RPMI8226 (cell line): Measurements from ENCODE around the gene NLRP1.

Experiments used
- DNase-seq: peaks from one replicate; pipeline ENCODE4 v3.0.0-alpha.2; 2015

NLRP1 gene

GRCh38 chr17:5552841-5553240 is 31.5 kb downstream of the NLRP1 start:
- DNase-seq, result no peak

- DNase-seq, result no peak
Measured at GRCh38 chr17:5545051-5545987, 39.0 kb downstream of the NLRP1 start.

- DNase-seq, result no peak
Measured at GRCh38 chr17:5544115-5544514, 40.2 kb downstream of the NLRP1 start.

DNA sequence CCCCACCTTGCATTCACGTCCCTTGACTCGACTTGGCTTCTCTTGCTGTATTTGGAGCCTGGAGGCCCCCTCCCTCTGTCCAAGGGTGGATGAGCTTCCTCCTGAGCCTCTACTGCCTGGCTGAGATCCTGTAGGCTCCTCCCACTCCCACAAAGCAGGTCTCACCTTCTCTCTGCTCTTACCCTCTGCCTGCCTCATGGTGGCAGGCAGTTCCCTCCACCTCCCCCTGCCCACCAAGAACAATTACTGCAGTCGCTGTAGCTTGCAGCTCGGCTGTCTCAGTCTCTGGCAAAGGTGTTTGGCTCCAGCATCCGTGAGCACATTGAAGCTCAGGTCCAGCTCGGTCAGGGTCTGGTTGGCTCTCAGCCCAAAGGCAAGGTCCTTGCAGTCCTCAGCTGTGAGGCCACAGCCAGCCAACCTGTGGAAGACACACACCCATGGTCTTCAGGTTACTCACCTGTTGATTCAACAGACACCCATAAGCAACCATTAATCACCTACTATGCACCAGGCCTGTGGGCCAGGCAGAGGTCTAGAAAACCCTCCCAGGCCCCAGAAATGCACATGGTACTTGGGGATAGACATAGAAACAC is 42.6 kb downstream of the NLRP1 start:
- no peak for DNase-seq

GRCh38 chr17:5540321-5540720 is 44.0 kb downstream of the NLRP1 start:
- no peak for DNase-seq

DNA sequence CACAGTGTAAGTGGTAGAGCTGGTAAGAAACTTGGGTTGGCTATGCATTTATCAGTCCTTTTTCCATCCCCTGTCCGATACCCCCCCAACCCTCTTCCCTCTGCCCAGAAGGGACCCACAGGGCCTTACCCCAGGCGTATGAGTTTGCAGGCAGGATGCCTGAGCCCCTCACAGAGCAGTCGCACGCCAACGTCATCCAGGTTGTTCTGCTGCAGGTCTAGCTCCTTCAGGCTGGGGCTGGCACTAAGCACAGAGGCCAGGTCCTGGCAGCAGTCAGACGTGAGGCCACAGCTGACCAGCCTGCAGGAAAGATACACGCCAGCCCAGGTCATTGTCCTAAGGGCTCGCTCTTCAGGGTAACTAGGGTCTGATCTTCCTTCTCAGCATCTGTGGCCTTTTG is 45.0 kb downstream of the NLRP1 start:
- no peak for DNase-seq

DNA sequence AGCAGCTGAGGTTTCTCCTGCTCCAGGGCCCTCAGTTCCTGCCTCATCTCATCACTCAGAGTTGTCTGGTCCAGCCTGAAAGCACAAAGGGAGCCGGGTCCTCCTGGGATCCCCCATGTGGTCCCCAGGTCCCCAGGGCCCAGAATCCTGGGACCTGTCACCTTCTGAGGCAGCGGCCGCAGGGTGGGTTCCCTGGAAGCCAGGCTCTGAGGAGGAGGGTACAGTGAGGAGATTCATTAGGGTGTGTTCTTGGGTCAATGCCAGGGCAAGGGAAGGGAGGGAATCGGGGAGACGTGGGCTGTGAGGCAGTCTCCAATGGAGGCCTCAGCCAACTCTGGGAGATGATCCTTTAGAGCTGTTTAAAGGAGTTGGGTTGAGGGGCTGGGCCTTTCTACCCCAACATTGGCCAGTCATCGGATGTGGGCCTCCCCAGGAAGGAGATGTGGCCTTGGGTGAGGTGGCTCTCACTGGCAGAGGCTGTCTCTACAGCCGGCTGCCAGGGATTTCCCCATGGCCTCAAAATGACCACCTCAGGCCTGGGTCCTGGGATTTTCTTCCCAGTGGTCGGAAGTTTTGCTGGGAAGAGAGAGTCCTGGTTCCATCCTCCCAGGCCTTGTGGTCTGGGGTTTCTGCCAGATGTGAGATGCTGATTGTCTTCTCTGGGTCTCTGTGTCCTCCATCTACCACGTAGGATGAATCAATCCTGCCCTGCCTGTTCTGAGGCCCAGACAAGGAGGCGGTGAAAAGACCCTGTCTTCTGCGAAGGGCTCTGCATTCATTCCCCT is 47.3 kb downstream of the NLRP1 start:
- DNase-seq, result no peak

GRCh38 chr17:5535436-5535835 is 48.9 kb downstream of the NLRP1 start:
- no peak for DNase-seq

- no peak for DNase-seq
Measured at GRCh38 chr17:5533486-5534315, 50.6 kb downstream of the NLRP1 start.

- DNase-seq, result no peak
Measured at GRCh38 chr17:5532581-5532980, 51.7 kb downstream of the NLRP1 start.

DNA sequence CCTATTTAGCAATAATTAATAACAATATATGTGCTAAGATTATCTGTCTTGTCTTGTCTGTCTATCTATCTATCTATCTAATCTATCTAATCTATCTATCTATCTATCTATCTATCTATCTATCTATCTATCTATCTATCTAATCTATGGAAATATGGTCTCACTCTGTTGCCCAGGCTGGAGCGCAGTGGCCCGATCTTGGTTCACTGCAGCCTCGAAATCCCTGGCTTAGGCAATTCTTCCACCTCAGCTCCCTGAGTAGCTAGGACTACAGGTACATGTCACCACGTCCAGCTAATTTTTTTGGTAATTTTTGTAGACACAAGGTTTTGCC is 53.3 kb downstream of the NLRP1 start:
- no peak for DNase-seq

- no peak for DNase-seq
Measured at GRCh38 chr17:5530265-5531084, 53.8 kb downstream of the NLRP1 start.

DNA sequence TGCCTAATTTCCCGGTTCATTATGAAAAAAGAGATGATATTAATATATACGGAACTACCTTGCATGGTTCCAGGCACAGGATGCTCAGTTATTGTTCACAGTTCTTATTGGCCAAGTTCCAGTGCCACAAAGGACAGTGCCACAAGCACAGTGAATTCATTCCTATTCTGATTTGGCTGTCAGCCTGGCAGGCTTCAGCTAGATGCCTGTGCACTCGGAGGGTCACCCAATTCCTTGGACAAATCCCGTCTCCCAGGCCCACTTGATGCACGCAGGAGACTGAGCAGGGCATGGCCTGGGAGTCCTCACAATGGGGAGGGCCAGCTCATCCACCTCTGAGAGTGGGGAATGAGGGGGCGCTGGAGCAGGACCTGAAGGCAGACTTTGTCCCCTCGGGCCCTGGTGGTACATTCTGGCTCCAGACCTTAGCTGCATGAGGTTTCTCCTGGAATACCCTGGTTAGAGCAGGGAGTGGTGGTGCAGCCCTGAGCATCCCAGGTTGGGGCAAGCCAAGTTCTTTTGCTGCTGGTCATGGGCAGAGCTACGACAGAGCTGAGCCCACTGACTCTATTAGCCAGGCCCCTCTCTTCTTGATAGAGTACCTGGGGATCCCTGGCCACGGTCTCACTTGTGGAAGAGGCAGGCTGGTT is 56.6 kb downstream of the NLRP1 start:
- DNase-seq, result no peak

DNA sequence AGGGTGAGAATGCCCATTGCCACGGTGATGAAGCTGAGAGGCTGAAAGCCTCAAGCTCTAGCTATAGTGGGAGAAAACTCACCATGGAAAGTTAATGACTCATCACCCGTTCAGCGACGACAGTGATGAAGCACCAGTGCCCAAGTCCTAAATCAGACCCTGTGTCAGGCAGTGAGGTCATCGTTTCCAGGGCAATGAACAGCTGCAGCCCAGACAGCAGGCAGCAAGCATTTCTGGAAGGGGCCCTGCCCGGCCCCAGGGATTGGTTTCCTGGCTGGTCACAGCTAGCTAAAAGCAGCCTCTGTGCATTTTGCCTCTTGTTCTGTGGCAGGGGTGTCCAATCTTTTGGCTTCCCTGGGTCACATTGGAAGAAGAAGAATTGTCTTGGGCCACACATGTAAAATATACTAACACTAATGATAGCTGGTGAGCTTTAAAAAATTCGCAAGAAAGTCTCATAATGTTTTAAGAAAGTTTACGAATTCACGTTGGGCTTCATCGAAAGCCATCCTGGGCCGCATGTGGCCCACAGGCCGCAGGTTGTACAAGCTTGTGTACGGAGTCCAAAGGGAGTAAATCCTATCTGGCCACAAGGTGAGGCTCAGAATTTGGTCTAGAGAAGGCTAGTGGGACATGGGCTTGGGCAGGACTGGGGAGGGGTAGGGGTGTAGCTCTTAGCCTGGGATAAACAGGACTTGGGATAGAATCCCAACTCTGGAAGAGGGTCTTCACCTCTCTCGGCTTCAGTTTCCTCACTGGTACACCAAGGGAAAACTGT is 57.3 kb downstream of the NLRP1 start:
- no peak for DNase-seq

GRCh38 chr17:5523249-5523648 is 61.1 kb downstream of the NLRP1 start:
- no peak for DNase-seq

- no peak for DNase-seq
Measured at GRCh38 chr17:5522476-5522875, 61.8 kb downstream of the NLRP1 start.

- no peak for DNase-seq
Measured at GRCh38 chr17:5516060-5516792, 68.1 kb downstream of the NLRP1 start.

GRCh38 chr17:5514976-5515375 is 69.3 kb downstream of the NLRP1 start:
- no peak for DNase-seq

DNA sequence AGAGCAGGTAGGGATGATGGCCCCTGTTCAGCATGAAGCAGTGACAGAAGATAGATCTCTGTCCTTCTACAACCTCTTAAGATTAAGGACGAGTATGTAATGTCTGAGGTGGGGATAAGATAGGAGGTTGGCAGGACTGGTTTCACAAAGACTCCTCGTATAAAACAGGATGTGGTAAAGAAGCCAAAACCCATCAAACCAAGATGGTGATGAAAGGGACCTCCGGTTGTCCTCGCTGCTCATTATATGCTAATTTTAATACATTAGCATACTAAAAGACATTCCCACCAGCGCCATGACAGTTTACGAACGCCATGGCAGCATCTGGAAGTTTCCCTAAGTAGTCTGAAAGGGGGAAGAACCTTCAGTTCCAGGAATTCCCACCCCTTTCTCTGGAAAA is 70.7 kb downstream of the NLRP1 start:
- no peak for DNase-seq
